GM18870 (cell line): Measurements from ENCODE around the gene SMYD5.
"Not testable (repeated sequence)": the region's sequence is repeated elsewhere in the genome, so short reads cannot be mapped to it uniquely, and the experiment has no call there.

Experiments
- ATAC-seq: cut with Tn5 transposase; IDR thresholded peaks from one replicate; pipeline ENCODE4 v1.9.1; 2021; ENCODE audit warnings: moderate library complexity; ENCODE audit not compliant: unreplicated experiment

The SMYD5 gene

DNA sequence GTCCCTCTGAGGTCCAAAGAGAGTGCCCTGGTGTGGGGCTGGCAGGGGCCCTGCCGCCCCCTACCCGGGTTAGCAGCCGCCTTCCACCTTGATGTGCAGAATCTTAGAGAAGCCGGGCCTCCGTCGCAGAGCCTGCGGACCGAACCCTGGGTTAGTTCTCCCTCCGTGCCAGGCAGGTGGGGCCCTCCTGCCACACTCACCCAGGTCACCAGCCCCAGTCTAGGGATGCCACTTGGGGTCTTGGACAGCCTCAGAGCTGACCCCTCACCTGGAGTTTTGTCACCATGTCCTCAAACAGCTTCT is 44.8 kb downstream of the SMYD5 start:
- ATAC-seq: no peak

DNA sequence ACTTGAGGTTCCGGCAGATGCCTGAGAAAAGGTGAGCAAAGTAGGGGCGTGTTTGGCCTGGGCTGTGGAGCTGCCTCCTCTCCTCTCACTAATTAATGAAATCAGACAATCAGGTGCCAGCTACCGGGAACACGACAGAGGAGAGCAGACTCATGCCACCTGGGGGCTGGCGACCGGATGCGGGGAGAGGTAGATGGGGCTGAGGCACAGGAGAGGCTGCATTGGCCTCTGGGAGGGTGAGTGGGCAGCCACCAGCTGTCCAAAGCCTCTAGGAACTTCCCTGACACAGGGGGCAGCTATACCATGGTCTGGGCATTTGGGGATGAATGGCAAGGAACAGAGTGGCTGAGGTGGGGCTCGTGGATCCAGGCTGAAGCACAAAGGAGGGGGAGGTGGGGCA is 45.2 kb downstream of the SMYD5 start:
- ATAC-seq: no peak

DNA sequence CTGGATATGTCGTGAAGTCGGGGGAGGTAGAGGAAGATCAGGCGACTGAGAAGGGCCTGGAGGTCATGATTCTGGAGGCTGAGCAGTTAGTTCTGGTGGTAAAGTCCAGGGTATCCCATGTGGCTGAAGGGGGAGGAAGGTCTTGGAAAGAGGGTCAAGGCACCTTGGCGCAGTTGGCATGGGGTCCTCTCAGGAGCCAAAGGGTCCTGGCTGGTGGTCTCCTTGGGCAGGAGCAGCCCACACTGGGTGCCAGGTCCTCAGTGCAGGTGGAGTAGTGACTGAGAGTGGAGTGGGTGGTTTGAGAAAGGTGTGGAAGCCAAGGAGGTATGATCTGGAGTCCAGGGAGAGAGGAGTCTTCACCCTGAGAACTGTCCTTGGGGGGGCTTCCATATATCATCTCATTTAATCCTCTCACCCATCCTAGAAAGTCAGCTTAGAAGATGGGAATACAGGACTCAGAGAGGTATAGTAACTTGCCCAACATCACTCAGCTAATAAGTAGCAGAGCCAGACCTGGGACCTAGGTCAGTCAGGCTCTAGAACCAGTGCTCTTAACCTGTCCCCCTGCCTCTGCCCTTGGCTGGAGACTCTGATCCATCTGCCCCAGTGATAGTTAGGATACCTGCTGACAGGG is 45.8 kb downstream of the SMYD5 start:
- ATAC-seq: no peak

DNA sequence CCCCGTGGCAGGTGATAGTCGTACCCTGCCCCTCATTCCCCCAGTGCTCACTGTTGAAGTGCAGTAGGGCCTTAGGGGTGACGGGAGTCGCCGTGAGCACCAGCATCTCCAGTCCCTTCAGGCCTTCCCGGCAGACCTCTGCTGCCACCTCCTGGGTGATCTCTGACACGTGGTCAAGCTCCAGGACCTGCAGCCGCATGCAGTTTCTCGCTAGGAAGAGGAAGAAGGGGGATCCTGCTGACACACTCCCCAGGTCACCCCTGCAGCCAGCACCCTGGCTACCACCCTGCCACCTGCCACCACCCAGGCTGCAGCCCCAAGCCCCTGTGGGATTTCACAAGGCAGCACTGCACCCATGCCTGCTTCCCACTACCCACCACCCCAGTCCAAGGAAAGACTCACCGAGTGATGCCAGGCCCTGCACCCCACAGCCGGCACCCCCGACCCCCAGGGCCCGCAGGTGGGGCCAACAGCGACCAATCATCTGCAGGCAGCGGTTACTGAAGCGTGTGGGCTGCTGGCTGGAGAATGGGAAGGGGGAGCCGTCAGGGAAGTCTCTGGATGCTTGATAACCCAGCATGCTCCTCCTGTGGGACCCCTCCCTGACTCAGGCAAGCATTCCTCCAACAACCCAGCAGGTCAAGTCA is 46.4 kb downstream of the SMYD5 start:
- no peak for ATAC-seq

DNA sequence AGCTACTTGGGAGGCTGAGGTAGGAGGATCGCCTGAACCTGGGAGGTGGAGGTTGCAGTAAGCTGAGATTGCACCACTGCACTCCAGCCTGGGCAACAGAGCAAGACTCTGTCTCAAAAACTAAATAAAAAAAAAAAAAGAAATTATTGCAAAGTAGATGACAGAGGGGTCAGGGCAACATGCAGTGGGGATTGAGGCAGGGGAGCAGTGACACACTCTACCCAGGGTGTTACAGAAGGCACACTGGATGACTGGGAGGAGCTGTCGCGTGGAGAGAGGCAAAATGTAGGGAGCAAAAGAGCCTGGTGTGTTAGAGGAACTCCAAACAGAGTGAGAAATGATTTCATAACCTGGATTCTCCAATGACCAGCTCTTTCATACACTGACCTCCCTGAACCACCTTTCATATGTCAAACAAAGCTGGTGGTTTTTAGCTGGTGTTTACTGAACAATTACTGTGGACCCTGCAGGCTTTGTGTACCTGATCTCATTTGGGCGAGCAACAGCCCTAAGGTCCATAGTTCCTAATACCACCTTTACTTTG is 48.1 kb downstream of the SMYD5 start:
- no peak for ATAC-seq

DNA sequence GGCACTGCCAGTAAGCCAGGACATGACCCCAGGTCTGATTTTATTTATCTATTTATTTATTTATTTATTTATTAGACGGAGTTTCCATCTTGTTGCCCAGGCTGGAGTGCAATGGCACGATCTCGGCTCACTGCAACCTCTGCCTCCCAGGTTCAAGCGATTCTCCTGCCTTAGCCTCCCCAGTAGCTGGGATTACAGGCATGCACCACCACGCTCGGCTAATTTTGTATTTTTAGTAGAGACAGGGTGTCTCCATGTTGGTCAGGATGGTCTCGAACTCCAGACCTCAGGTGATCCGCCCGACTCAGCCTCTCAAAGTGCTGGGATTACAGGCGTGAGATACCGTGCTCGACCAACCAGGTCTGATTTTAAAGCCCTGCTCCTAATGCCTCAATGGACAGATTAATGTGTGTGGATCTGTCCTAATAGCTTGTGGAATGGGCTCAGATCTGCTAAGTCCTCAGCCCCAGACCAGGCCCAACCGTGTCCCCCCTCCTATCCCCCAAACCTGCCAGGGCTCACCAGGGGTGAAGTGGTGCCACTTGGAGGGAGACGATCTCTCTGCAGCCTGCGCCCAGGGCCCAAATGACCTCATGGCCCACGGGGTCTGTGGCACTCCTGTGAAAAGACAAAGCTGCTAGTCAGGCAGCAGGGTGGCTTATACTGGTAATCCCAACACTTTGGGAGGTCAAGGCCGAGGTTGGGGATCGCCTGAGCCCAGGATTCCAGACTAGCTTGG is 48.8 kb downstream of the SMYD5 start:
- not testable (repeated sequence) for ATAC-seq

DNA sequence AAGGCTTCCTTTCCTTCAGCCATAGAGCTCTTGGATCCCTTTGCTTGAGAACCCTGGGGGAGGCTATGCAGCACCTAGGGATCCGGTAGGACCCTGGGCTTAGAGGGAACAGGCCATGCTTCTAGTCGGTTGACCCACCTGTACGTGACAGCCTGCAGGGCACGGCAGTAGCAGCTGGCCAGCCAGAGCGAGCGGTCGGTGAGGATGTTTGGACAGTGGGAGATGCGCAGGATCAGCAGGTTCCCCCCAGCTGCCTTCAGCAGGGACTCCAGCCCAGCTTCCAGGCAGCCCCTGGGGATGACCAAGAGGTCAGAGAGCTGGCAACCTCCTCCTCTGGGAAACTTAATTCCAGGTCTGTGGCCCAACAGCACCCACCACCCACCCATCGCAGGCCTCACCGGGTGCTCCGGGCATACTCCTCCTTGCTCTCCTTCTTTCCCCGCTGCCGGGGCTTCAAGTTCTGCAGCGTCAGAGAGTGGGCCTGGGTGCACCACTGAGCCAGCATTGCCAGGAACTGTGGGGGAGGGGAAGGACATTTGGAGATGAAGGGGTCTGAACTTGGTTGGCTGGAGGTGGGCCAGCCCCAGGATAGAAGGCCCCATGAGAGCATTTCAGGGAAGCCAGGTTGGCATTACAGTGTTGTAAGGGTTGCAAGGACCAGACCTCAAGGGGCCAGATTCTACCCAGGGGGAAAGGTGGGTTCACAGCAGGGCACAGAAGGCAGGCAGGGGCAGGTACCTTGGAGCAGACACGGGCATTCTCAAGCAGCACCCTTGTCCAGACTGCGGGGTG is 49.7 kb downstream of the SMYD5 start:
- no peak for ATAC-seq

DNA sequence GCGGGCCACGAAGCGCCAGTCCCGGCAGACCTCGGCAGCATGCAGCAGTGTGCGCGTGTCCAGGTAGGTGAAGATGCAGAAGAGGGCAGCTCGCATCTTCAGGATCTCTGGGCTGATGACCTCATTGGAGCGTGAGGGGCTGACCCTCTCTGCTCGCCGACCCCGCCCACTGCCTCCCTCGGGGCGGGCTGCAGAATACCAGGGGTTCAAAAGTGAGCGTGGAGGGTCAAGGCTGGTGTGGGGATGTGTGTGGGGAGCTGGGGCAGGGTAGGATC is 50.2 kb downstream of the SMYD5 start:
- ATAC-seq: no peak

DNA sequence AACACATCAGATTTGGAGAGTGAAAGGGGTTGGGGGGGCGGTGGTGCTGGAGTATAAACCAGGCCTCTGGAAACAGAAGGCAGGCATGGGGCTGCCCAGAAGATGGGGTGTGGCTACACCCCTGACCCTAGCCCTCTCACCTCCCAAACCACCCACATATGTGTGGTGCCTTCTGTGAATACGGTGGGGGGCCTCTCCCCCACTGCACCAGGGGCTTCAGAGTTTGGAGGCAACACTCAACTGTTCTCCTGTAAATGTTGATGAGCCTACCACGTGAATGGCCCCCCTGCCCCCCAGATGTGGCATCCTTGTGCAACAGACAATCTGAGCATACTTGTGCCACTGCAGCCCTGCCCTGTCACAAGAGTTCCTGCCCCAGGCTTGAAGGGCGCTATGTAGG is 50.7 kb downstream of the SMYD5 start:
- no peak for ATAC-seq

DNA sequence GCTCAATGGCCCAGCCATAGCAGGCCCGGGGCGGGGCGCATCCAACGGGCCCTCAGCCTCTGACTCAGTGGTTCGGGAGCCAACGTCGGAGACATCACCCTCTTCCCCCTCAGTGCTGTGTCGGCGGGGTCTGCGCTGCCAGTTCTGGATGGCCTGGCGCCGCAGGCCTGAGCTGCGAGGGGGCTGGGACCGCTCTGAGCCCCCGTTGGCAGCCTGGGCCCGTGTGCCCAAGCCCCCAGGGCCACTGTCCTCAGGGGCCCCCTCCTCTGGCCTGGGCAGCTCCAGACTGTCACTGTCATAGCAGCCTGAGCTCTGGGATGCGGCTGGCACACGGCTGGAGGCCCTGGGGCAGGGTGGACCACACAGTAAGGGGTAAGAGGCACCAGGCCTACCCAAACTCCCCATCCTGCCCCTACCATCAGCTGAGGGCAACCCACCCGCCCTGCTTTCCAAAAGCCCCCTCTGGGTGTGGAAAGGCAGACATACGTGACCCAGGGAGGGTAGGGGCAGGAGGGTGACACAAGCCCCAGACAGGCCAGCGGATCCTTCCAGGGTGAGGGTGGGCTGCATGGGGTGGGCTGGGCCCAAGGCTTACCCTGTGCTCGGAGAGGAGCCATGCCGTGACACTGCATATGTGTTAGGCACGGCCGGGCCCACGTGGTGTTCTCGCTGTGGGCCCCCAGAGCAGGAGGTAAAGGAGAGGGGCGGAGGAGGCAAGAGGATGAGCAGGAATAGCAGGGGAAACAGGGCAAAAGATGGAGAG is 51.4 kb downstream of the SMYD5 start:
- no peak for ATAC-seq

DNA sequence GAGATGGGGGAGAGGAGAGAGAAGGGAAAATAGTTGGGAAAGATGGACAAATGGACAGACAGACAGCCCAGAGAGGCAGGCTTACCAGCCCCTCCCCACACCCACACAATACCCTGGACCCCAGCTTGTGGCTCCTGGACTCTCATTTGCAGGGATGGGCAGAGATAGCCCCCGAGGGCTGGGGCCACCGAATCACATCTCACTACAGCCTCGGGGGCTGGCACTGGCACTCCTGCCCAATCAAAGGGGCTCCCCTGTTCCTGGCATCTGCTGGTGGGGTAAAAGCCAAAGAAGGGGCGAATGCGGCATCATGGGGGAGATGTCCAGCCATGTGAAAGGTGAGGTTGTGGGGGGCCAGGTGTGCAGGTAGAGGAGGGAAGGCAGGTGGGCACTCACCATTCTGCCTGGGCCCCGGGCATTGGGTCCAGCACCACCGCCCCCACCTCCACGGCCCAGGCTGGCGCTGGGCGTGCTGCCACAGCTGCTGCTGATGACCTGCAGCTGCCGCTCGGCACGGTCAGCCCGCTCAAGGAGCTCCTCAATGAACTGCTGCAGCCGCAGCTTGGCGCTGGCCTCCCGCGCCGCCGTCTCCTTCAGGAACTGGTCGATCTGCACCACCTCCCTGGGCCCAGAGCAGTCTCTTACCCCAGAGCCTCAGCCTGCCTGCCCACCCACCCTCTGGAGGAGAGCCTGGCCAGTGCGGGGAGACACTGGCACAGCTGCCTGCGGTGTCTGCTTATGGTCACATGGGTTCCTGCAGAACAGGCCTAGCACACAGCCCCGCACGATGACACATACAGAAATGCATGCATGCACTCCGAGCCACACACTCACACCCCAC is 52.2 kb downstream of the SMYD5 start:
- no peak for ATAC-seq

DNA sequence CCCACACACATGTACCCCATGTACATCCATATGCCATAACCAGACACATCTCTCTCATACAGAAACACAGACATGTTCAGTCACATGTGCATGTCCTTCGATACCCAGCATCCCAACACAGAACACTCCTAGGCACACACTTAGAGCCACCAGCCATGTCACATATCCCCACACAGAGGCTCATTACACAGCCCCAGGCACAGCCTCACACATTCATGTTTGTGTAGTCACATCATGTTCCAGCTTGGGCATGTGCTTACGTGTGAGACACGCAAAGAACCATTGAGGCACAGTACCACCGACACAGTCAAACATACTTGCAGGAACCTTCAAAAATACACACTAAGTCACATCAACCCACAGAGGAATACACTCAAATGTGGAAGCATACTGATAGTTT is 53.0 kb downstream of the SMYD5 start:
- no peak for ATAC-seq

DNA sequence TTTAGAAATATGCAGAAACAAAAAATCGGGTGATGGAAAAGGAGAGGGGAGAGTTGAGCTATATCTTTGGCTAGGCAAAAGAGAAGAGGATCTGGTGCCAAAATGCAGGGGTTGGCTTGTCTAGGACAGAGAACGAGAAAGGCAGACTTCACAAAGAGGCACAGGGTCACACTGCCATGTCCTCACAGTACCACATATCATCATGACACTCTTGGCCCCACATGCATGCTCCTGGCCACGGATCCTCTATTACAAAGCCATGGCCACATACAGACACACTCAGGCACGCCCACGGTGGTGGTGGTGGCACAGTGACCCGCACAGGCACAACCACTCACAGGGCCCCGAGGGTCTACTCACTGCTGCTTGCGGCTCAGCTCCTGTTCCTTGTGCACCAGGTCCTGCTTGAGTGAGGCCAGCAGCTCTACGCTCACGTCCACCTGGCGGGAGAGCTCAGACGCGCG is 54.4 kb downstream of the SMYD5 start:
- no peak for ATAC-seq

DNA sequence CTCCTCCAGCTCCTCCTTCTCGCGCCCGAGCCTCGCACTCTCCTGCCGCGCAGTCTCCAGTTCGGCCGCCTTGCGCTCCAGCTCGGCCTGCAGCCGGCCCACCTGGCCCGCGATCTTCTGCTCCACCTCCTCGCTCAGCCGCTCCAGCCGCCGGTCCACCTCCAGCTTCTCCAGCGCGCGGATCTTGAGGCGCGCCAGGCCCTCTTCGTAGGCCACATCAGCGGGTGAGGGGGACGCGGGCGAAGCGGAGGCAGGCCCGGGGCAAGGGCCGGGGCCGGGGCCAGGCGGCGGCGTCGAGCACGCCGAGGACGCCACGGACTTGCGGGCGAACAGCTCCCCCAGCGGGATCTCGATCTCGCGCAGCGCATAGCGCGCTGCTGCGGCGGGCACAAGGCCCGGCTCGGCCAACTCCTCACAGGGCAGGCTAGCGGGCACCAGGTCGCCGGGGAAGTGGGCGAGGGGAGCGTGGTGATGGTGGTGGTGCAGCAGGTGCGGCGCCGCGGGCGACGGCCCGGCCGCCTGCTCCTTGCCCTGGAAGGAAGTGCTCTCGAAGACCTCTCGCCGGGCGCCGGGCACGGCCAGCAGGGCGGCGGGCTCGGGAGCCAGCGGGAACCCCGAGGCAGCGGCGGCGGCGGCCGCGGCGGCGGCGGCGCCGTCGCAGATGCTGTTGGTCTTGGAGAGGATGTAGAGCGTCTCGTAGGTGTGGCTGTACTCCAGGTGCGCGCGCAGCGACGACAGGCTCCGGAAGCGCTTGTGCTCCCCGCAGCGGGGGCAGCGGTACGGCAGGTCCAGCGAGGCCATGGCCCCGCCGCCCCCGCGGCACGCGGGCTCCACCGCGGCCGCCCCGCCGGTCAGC is 55.0 kb downstream of the SMYD5 start:
- no peak for ATAC-seq

DNA sequence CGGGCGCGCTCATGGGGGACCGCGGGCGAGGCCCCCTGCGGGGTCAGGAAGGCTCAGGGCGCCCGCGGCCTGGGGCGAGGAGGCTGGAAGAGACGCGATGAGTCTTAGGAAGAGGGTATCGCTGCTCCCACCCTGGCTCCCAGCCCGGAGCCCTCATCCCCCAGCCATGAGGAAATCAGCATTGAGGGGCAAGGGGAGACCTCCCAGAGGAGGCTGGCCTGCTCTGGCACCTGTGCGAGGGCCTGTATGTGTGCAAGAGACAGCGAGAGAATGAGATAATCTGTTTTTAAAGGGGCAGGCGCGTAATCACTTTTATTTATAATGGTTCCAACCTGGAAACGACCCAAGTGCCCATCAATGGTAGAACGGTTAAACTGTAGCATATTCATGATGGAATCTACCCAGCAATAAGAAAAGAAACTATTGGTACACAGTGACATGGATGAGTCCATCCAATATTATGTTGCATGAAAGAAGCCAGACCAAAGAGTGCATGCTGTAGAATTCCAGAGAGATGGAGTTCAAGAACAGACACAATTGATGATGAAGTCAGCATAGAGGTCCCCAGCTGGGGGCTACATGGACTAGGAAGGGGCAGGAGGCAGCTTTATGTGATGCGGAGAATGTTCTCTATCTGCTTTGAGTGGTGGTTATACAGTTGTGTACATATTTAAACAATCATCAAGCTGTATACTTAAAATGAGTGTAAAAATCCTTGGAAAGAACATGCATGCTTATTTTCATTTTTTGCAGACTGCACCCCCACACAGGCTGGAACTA is 55.8 kb downstream of the SMYD5 start:
- ATAC-seq: no peak

DNA sequence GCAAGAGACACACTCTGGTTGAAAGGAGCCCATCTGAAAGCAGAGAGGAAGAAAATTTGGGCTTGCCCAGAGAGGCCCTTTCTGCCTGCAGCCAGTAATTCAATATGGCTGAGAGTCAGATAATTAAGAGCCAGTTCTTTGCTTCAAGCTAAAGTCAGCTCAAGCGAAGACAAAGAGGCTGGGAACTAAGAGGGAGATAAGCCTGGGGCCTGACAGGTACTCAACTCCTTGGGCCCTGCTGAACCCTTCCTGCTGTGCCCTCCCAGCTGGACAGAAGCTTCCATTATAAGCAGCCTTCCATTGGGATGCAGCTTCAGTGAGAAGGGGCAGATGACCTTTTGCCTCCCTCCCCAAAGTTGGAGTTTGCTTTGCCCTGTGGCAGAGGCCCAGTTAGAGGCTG is 58.2 kb downstream of the SMYD5 start:
- no peak for ATAC-seq
